HepG2 (cell line): ENCODE data around the gene PTEN. TPM values are rescaled to one million over a fixed set of nuclear protein-coding genes. Genes with fewer than 3 reads are reported as not detected.
A peak's percentile ranks its signal among the peaks of the same experiment; 100 is the strongest.

Experiments used
- AGO1 ChIP-seq: fragments of 200-400 bp; formaldehyde crosslinking; IDR thresholded peaks from 2 replicates; pipeline ENCODE4 v1.6.1; 2017; ENCODE audit warnings: mild to moderate bottlenecking, low read depth, low read length, moderate library complexity; ENCODE audit not compliant: poor library complexity, severe bottlenecking
- ATF4 ChIP-seq, 2 experiments: fragments of 450-650 bp in 1 of 2; sonication (generic) in 1 of 2; formaldehyde crosslinking; IDR thresholded peaks; 2 replicates each; pipeline versions ENCODE4 v1.5.0 to v1.8.0; 2020 to 2022; ENCODE audit warnings: mild to moderate bottlenecking in 1 of 2, missing genetic modification reagents in 1 of 2
- CTCF ChIP-seq: sonication (generic); formaldehyde crosslinking; IDR thresholded peaks from 2 replicates; pipeline ENCODE4 v1.5.0; 2020; ENCODE audit warnings: mild to moderate bottlenecking, missing genetic modification reagents, moderate library complexity
- ETV6 ChIP-seq: sonication (generic); formaldehyde crosslinking; conservative IDR thresholded peaks from 2 replicates; pipeline ENCODE4 v1.4.0; 2020; ENCODE audit warnings: missing genetic modification reagents
- FOXK2 ChIP-seq: fragments of 450-650 bp; IDR thresholded peaks from 2 replicates; pipeline ENCODE4 v1.6.1; 2016
- GATAD1 ChIP-seq: IDR thresholded peaks from 2 replicates; pipeline ENCODE4 v1.6.1; 2016; ENCODE audit warnings: missing genetic modification reagents, missing compliant biosample characterization
- GTF2F1 ChIP-seq: fragments of 150-350 bp; IDR thresholded peaks from 2 replicates; pipeline ENCODE4 v1.6.1; 2014; ENCODE audit warnings: low read length
- NAIF1 ChIP-seq: sonication (generic); formaldehyde crosslinking; IDR thresholded peaks from 2 replicates; pipeline ENCODE4 v1.5.0; 2020; ENCODE audit warnings: mild to moderate bottlenecking, missing genetic modification reagents, borderline replicate concordance
- NR2F1 ChIP-seq, 2 experiments: fragments of 450-650 bp in 1 of 2; formaldehyde crosslinking in 1 of 2; IDR thresholded peaks; 2 replicates each; pipeline versions ENCODE4 v1.5.0 to v1.6.1; 2016 to 2020; ENCODE audit warnings: mild to moderate bottlenecking in 1 of 2, missing compliant biosample characterization in 1 of 2, missing genetic modification reagents in 1 of 2, moderate library complexity in 1 of 2
- REST ChIP-seq, 2 experiments: IDR thresholded peaks; 2 replicates each; pipeline ENCODE4 v1.6.1; 2011 to 2012; ENCODE audit warnings: low read length in 2 of 2, borderline replicate concordance in 1 of 2, low read depth in 1 of 2, mild to moderate bottlenecking in 1 of 2, moderate library complexity in 1 of 2
- TSC22D2 ChIP-seq: sonication (generic); formaldehyde crosslinking; IDR thresholded peaks from 2 replicates; pipeline ENCODE4 v1.5.1; 2020; ENCODE audit warnings: missing genetic modification reagents, mild to moderate bottlenecking, borderline replicate concordance
- ZBTB1 ChIP-seq: sonication (generic); formaldehyde crosslinking; IDR thresholded peaks from 2 replicates; pipeline ENCODE4 v1.4.0; 2020; ENCODE audit warnings: missing genetic modification reagents, borderline replicate concordance
- ZNF205 ChIP-seq: IDR thresholded peaks from 2 replicates; pipeline ENCODE4 v1.6.1; 2018; ENCODE audit warnings: missing biosample characterization, missing genetic modification reagents
- ZNF672 ChIP-seq: sonication (generic); formaldehyde crosslinking; IDR thresholded peaks from 2 replicates; pipeline ENCODE4 v1.8.1; 2022; ENCODE audit warnings: missing genetic modification reagents
- ZNF883 ChIP-seq: sonication (generic); formaldehyde crosslinking; IDR thresholded peaks from 2 replicates; pipeline ENCODE4 v1.5.1; 2020; ENCODE audit warnings: mild to moderate bottlenecking, missing genetic modification reagents; ENCODE audit errors: not compliant biosample characterization
- ZSCAN20 ChIP-seq: sonication (generic); formaldehyde crosslinking; IDR thresholded peaks from 2 replicates; pipeline ENCODE4 v1.4.0; 2020; ENCODE audit warnings: missing genetic modification reagents, mild to moderate bottlenecking, borderline replicate concordance
- polyA plus RNA-seq, 8 experiments: library from polyadenylated mRNA; depleted of rRNA in 3 of 8; stranded (reverse) in 7 of 8; unstranded in 1 of 8; fragments of >200 nt; fragmentation: Illumina TruSeq in 4 of 8; extraction: Trizol in 4 of 8; gene quantifications; 2 replicates each; pipeline versions ENCODE4 v1.2.1 to v1.2.3, GENCODE V29; 2011 to 2016; ENCODE audit warnings: low read depth in 4 of 8, missing spikeins in 1 of 8, mixed read lengths in 1 of 8; ENCODE audit not compliant: insufficient read depth in 1 of 8
- total RNA-seq, 5 experiments: library from RNA; depleted of rRNA; stranded (reverse); fragments of >200 nt; fragmentation: Illumina TruSeq; extraction: Trizol; gene quantifications; 2 replicates each; pipeline ENCODE4 v1.2.3, GENCODE V29; 2016; ENCODE audit warnings: low read depth in 1 of 5
- TF ChIP-seq, protein P1 (sequence below): sonication (generic); formaldehyde crosslinking; IDR thresholded peaks from 2 replicates; pipeline ENCODE4 v1.4.0; 2020; ENCODE audit warnings: missing genetic modification reagents
- TF ChIP-seq, protein P2 (sequence below): sonication (generic); formaldehyde crosslinking; IDR thresholded peaks from 2 replicates; pipeline ENCODE4 v1.5.0; 2020; ENCODE audit warnings: mild to moderate bottlenecking, missing genetic modification reagents

The PTEN gene
- total and polyA plus RNA-seq, 2 of the 13 experiments (the other 11 are each of a cell fraction or from before 2014, with no cell fraction given), result 30.3 to 61.3 TPM

- TF ChIP-seq, protein P1, sequence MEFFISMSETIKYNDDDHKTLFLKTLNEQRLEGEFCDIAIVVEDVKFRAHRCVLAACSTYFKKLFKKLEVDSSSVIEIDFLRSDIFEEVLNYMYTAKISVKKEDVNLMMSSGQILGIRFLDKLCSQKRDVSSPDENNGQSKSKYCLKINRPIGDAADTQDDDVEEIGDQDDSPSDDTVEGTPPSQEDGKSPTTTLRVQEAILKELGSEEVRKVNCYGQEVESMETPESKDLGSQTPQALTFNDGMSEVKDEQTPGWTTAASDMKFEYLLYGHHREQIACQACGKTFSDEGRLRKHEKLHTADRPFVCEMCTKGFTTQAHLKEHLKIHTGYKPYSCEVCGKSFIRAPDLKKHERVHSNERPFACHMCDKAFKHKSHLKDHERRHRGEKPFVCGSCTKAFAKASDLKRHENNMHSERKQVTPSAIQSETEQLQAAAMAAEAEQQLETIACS (CRISPR knock-in tag), result peak; percentile 92
- TF ChIP-seq REST (IDR thresholded peaks at IDR 0.05; ENCODE audit: borderline replicate concordance in 1 of 2, low read depth in 1 of 2, low read length in 2 of 2), result peak in 1 of 2 experiments; percentile 65; a peak in 2 of 4 replicates
- TF ChIP-seq NAIF1, result peak; percentile 84
- TF ChIP-seq ZSCAN20 (CRISPR knock-in tag), result peak; percentile 79; the same call in 1 of the 2 replicates
- peak; percentile 82 for TF ChIP-seq GATAD1 (CRISPR knock-in tag)
- TF ChIP-seq ETV6 (CRISPR knock-in tag), result peak; percentile 54; the same call in 1 of the 2 replicates
- peak; percentile 91; the same call in 1 of the 2 replicates for TF ChIP-seq ZNF205
- peak; percentile 45 to 53; a peak in 2 of 4 replicates for TF ChIP-seq NR2F1 (CRISPR knock-in tag; IDR thresholded peaks at IDR 0.05)
- TF ChIP-seq ZBTB1 (CRISPR knock-in tag), result 0 out of 2 replicates have a peak, but pooled peaks have one; percentile 43
- peak; percentile 73 for TF ChIP-seq AGO1
- TF ChIP-seq ZNF883, result peak; percentile 88
- TF ChIP-seq CTCF (CRISPR knock-in tag), result no peak
- no peak; a peak in 1 of 4 replicates for TF ChIP-seq ATF4 (CRISPR knock-in tag; IDR thresholded peaks at IDR 0.05)
- TF ChIP-seq FOXK2, result no peak
- TF ChIP-seq, protein P2, sequence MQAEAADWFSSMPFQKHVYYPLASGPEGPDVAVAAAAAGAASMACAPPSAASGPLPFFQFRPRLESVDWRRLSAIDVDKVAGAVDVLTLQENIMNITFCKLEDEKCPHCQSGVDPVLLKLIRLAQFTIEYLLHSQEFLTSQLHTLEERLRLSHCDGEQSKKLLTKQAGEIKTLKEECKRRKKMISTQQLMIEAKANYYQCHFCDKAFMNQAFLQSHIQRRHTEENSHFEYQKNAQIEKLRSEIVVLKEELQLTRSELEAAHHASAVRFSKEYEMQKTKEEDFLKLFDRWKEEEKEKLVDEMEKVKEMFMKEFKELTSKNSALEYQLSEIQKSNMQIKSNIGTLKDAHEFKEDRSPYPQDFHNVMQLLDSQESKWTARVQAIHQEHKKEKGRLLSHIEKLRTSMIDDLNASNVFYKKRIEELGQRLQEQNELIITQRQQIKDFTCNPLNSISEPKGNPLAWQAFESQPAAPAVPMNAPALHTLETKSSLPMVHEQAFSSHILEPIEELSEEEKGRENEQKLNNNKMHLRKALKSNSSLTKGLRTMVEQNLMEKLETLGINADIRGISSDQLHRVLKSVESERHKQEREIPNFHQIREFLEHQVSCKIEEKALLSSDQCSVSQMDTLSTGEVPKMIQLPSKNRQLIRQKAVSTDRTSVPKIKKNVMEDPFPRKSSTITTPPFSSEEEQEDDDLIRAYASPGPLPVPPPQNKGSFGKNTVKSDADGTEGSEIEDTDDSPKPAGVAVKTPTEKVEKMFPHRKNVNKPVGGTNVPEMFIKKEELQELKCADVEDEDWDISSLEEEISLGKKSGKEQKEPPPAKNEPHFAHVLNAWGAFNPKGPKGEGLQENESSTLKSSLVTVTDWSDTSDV, result peak; percentile 94
- TF ChIP-seq ZNF672 (CRISPR knock-in tag), result no peak
- TF ChIP-seq TSC22D2 (CRISPR knock-in tag), result peak; percentile 58; the same call in 1 of the 2 replicates
- no peak for TF ChIP-seq GTF2F1
Observed at GRCh38 chr10:87861953-87862678, 1.3 kb upstream of the PTEN start (continued).
